HG03175 (cell line): ENCODE measurements around the gene GPR3.
"Not testable (repeated sequence)": the region's sequence is repeated elsewhere in the genome, so short reads cannot be mapped to it uniquely, and the experiment has no call there.

Experiments used
- ATAC-seq: cut with Tn5 transposase; IDR thresholded peaks from one replicate; pipeline ENCODE4 v1.9.1; 2021; ENCODE audit warnings: mild to moderate bottlenecking, moderate library complexity; ENCODE audit not compliant: unreplicated experiment

Gene GPR3

DNA sequence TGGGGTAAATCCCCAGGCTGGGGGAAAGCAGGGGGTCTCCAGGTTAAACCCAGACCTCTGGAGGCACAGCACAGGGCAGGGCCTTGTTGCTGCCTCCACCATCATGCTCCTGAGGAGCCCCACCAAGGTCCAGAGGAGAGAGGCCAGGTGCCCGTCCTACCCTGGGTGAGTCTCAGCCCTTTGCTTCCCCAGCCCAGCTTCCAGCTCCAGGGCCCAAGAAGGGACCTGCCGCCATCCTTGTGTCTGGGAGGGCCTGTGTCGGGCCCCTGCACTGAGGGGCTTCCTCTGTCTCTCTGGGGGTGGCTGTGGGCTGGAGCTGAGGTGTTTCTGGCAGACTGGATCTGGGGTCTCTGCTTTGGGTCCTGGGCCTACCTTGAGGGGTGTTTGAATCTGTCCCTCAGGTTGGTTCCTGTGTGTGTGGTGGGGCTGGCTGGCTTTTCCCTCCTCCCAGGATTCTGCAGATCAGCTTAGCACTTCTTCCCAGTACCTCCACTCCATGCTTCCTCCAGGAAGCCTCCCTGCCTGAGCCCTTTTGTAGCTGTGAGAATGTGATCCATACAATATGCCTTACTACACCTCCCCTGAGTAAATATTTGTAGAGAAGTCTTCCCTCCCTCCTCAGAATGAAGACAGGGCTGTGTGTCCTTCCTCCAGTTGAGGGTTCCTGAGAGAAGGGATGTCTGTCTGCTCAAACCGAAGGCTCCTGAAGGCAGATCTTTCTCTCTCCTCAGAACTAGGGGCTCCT is 6.2 kb downstream of the GPR3 start:
- ATAC-seq, result no peak

DNA sequence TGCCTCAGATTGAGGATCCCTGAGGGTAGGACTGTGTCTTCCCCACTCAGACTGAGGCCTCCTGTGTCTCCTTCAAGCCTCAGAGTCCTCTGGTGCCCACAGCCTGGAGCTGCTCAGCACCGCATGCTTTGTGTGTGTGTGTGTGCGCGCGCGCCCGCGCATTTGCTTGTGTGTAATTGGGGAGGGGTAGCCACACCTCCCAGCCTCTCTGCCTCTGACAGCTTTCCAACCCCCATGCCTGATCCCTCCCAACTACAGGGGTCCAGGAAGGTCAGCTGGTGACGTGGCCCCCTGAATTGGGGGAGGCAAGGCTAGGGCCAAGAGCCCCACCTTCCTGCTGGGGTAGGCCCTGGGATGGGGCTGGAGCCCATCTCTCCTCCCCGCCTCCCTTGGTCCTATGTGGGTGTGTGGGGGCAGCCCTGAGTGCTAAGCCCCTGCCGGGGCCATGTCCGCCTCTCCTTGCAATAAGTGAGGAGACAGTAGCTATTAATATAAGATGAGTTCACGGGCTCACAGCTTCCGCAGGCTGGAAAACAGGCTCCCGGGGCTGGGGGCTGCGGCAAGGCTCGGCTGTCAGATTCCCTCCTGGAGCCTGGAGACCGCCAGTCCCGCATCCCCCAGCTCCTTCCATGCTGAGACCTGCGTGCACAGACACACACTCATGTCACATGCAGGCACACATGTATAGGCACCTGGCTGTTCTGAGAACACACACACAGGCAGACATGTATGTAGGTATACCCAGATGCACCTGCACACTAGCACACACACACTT is 7.0 kb downstream of the GPR3 start:
- ATAC-seq, result no peak

DNA sequence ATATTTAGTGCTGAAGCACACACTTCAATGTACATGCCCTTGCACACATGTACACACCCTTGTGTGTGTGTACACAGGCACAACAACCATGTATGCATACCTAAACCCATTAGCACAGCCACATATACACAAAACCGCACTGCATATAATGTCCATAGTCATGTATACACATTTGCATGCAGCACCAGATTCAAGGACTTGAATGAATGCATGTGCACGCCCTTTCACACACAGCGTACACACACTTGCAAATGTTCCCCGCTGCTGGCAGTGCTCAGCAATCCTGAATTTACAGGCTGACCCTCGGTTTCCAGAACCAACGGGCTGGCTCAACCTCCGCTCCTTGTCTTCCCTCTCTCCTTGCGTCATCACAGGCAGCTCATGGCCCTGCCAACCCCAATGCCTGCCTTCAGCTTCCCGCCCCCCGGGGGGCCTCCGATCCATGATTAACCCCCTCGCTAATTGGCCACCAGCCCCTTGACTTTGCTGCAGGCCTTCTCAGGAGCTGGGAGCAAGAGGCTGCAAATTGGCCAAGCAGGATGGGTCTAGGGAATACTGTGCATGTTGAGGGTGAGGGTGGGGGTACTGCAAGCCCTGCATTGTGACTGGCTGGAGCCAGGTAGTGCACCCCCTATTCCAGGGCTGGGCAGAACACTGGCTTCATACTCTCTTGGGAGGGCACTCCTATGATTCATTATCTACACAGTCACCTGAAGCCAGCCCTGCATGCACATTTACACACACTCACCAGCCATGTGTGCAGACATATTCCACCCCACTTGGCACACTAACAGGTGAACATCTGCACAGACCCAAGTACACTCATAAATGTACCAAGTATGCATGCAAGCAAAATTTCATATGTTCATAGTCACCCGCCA is 7.9 kb downstream of the GPR3 start:
- ATAC-seq, result no peak

DNA sequence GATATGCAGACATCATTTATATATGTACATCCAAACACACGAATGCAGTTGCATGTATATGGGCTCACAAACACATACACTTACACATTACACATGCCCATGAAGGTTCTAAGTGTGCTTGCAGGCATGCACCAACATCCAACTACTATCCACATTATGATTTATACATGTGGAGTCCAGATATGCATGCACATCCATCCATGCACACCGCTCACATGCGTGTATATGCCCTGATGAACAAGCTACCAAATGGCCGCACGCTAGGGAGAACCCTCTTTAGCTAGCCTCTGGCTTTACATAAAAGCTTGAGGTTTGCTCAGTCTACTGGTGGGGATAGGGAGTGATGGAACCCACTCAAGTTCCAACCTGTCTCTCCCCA is 8.5 kb downstream of the GPR3 start:
- no peak for ATAC-seq

DNA sequence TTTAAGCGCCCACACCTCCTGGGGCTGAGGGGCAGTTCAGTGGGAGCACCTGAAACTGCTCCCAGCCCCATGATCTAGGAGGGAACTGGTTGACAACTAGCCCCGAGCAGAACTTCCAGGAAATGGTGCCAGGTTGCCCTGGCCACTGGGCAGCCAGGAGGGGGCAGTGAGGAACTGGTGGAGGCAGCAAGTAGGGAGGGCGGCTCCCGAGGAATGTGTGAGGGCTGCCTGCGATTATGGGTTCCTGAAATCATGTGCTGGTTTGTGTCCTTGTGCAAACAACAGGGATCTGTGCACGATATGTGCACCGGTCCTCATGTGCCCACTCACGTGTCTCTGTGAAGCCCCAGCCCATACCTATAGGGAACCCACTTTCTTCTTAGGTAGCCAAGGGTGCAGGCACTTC is 9.9 kb downstream of the GPR3 start:
- no peak for ATAC-seq

- ATAC-seq, result no peak
Observed at GRCh38 chr1:27403065-27403726, 10.8 kb downstream of the GPR3 start.

GRCh38 chr1:27403931-27404330 is 11.5 kb downstream of the GPR3 start:
- no peak for ATAC-seq

GRCh38 chr1:27405074-27405473 is 12.7 kb downstream of the GPR3 start:
- ATAC-seq, result no peak

GRCh38 chr1:27405598-27406361 is 13.4 kb downstream of the GPR3 start:
- not testable (repeated sequence) for ATAC-seq

- no peak for ATAC-seq
Observed at GRCh38 chr1:27406362-27406680, 13.9 kb downstream of the GPR3 start.

DNA sequence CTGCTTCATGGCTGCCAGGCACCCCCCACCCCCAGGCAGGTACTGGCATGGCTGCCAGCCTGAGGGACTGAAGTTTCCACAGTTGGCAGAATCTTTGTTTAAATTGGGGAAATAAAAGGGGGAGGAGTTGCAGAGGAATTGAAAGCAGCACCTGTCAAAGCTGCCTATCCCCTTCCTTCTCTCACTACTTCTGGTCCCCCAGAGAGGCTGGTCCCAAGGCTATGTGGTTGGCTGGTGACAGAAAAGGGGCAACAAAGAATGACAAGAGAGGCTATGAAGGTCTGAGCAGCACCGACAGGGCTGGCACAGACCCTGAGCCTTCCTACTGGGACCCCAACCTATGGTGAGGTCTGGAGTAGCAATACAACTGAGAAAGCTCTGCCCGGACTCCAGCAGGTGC is 14.4 kb downstream of the GPR3 start:
- not testable (repeated sequence) for ATAC-seq

- no peak for ATAC-seq
Observed at GRCh38 chr1:27408151-27408550, 15.7 kb downstream of the GPR3 start.

- ATAC-seq, result no peak
Observed at GRCh38 chr1:27409669-27410068, 17.2 kb downstream of the GPR3 start.

DNA sequence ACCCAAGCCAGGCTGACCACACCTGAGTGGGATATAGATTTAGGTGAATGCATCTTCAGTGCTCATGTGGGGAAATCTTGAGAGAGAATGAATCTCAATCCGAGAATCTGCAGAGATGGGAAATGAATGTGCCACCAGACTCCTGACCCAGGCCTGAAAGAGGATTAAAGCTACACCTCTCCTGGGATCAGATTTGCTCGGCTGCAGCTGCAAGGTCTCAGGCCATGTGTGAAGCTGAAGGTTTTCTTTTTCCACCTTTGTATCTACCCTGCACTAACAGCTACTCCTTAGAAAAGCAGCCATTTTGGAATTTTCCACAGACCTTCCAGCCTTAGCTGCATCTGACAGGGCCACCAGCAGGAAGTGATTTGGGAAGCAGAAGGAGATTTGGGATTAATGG is 18.3 kb downstream of the GPR3 start:
- no peak for ATAC-seq

- no peak for ATAC-seq
Observed at GRCh38 chr1:27412502-27412901, 20.1 kb downstream of the GPR3 start.

DNA sequence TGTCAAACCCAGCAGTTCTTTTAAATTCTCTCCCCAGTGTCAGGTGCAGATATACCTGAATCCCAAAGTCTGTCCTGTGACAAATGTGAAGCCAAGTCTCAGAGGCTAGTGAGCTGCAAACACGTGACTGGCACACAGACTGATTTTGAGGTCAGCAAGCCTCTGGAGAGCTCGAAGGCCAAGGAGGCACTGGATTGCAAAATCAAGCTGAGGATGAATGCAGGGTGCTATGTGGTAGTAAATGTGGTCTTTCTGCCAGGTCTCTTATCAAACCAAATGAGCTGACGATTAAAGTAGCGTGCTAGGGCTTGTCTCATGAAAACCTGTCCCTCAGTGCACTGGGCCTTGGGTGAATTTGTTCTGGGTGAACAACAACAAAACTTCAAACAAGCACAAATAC is 20.6 kb downstream of the GPR3 start:
- no peak for ATAC-seq

GRCh38 chr1:27414091-27414490 is 21.7 kb downstream of the GPR3 start:
- no peak for ATAC-seq

DNA sequence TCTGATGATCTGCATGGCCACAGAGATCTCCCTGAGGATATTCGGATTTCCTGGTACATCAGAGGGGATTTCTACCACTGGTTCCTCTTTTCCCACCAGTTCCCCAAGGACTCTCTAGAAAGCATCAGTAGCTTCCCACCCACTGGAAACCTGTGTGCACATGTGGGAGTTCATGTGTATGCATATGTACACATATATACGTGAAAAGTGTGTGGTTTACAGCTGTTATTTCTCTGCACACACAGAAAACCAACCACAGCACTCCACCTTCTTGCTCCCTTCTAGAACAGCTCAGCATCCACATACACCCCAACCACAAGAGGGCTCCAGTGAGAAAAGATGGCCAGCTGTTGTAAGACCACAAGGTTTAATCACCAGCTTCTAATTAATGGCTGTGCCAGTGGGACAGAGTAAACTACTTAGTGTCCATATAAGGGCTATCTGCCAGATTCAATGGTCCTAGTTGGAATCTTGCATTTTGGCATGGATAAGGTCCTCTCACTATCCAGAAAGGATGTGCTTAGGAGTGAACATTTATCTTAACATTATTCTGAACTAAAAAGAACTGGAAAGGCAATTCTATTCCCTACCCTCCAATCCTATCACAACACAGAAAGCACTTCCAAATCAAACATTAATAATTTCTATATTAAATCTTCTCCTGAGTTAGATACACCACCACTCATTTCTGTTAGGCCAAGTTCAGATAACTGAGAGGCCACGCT is 24.1 kb downstream of the GPR3 start:
- no peak for ATAC-seq

GRCh38 chr1:27417713-27418112 is 25.3 kb downstream of the GPR3 start:
- ATAC-seq, result no peak
